Glutamatergic neuron (in vitro differentiated cells): ENCODE data around the gene NRG4. TPM values are rescaled to one million over a fixed set of nuclear protein-coding genes. Genes with fewer than 3 reads are reported as not detected.

ENCODE experiments used
- DNase-seq: peaks from one replicate; pipeline ENCODE4 v3.0.0; 2022
- H3K27ac Mint-ChIP-seq: one replicate; pipeline ENCODE4 v1.8.0; 2020; ENCODE audit warnings: mild to moderate bottlenecking, mixed read lengths, inconsistent platforms; ENCODE audit not compliant: unreplicated experiment
- H3K27me3 Mint-ChIP-seq: one replicate; pipeline ENCODE4 v1.8.0; 2020; ENCODE audit warnings: mild to moderate bottlenecking, moderate library complexity, mixed read lengths, inconsistent platforms; ENCODE audit not compliant: unreplicated experiment
- H3K36me3 Mint-ChIP-seq: one replicate; pipeline ENCODE4 v1.8.0; 2020; ENCODE audit warnings: mild to moderate bottlenecking, mixed read lengths, inconsistent platforms; ENCODE audit not compliant: unreplicated experiment
- H3K4me1 Mint-ChIP-seq: one replicate; pipeline ENCODE4 v1.8.0; 2020; ENCODE audit warnings: mild to moderate bottlenecking, low read depth, mixed read lengths, inconsistent platforms; ENCODE audit not compliant: unreplicated experiment
- H3K4me3 Mint-ChIP-seq: one replicate; pipeline ENCODE4 v1.8.0; 2020; ENCODE audit warnings: mild to moderate bottlenecking, mixed read lengths, inconsistent platforms; ENCODE audit not compliant: unreplicated experiment
- H3K9me3 Mint-ChIP-seq: one replicate; pipeline ENCODE4 v1.8.0; 2020; ENCODE audit warnings: mild to moderate bottlenecking, moderate library complexity, mixed read lengths, inconsistent platforms; ENCODE audit not compliant: unreplicated experiment
- total RNA-seq: library from RNA; stranded (reverse); fragmentation: NEBNext Ultra II Directional; extraction: Animal tissue kit (Norgen Biotek cat#: 25700); gene quantifications from one replicate; pipeline ENCODE4 v1.2.1, GENCODE V29; 2021; ENCODE audit not compliant: unreplicated experiment
- TF ChIP-seq, protein P1 (sequence below): fragments of 200-600 bp; sonication (generic); IDR thresholded peaks from one replicate; pipeline ENCODE4 v1.5.0; 2021; ENCODE audit not compliant: partially characterized antibody, unreplicated experiment

Gene NRG4
- total RNA-seq, 1 donor from 2014 or later: not detected

DNA sequence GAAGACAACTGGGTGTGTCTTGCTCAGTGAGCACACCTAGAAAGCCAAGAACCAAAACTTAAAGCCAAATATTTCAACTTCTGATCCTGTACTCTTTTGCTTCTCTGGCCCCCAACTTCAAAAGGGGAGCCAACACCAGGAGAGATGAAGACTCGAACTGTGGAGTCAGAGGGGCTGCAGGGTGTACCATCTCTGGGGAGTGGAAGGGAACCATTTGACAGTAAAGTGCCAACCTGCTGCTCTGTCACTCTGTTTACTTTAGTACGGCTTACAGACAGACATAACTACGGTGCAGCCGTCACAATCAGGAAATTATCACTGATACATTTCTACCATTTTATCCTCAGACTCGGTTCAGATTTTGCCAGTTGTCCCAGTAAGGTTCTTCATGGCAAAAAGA lies 107.0 kb downstream of the NRG4 start:
- TF ChIP-seq, protein P1, sequence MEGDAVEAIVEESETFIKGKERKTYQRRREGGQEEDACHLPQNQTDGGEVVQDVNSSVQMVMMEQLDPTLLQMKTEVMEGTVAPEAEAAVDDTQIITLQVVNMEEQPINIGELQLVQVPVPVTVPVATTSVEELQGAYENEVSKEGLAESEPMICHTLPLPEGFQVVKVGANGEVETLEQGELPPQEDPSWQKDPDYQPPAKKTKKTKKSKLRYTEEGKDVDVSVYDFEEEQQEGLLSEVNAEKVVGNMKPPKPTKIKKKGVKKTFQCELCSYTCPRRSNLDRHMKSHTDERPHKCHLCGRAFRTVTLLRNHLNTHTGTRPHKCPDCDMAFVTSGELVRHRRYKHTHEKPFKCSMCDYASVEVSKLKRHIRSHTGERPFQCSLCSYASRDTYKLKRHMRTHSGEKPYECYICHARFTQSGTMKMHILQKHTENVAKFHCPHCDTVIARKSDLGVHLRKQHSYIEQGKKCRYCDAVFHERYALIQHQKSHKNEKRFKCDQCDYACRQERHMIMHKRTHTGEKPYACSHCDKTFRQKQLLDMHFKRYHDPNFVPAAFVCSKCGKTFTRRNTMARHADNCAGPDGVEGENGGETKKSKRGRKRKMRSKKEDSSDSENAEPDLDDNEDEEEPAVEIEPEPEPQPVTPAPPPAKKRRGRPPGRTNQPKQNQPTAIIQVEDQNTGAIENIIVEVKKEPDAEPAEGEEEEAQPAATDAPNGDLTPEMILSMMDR: no peak
- Mint-ChIP-seq H3K4me1 (peaks cover 29% of the 10 kb centered on the region), H3K27ac (peak overlapping the region; percentile 88)

DNA sequence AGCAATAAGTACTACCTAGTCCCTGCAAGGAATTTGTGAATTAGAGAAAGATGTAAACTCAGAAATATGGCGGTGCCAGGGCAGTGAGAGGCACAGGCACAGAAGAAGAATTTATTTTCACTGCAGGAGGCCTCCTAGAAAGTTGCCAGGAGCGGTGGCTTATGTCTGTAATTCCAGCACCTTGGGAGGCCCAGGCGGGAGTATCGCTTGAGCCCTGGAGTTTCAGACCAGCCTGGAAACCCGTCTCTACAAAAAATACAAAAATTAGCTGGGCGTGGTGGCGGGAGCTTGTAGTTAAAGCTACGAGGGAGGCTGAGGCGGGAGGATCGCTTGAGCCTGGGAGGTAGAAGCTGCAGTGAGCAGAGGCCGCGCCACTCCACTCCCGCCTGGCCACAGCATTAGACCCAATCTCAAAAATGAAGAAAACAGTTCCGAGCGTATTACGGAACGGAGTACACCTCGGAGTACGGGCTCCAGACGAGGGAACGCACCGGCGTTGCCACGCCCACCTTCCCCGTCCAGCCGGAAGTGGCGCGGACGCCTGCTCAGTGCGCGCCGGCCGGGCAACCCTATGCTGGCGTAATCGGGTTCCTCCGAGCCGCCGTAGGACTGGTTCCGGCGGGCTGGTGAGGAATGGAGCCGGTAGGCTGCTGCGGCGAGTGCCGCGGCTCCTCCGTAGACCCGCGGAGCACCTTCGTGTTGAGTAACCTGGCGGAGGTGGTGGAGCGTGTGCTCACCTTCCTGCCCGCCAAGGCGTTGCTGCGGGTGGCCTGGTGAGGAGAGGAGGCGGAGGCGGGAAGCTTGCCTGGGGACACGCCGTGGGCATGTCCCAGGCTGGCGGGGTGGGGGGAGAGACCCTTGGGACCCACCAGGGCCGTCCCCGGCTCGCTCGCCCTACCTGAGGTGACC lies 108.6 kb downstream of the NRG4 start, which contains the start of gene FBXO22:
Gene FBXO22, plus strand, starts transcription at position 548 of the 909 bp plus-strand sequence. Its CDS starts 86 bp downstream, at position 634.
- Mint-ChIP-seq H3K27me3 (peaks cover 12% of the 10 kb centered on the region), H3K27ac (peak within 1 kb of the TSS; percentile 97), H3K4me1 (peaks cover 27% of the 10 kb centered on the region), H3K9me3 (peaks cover 23% of the 10 kb centered on the region), H3K4me3 (peak within 1 kb of the TSS; percentile 94), H3K36me3 (no peaks in the 10 kb centered on the region)
- peak; percentile 95 for DNase-seq
- TF ChIP-seq, protein P1: no peak

More for the DNA sequence above, 107.0 kb downstream of the NRG4 start:
- peaks cover 13% of the 10 kb centered on the region for H3K27me3 Mint-ChIP-seq
- peak overlapping the region; percentile 94 for H3K4me3 Mint-ChIP-seq
- H3K9me3 Mint-ChIP-seq: peaks cover 23% of the 10 kb centered on the region
- peaks cover 5% of the 10 kb centered on the region for H3K36me3 Mint-ChIP-seq
- DNase-seq: no peak

DNA sequence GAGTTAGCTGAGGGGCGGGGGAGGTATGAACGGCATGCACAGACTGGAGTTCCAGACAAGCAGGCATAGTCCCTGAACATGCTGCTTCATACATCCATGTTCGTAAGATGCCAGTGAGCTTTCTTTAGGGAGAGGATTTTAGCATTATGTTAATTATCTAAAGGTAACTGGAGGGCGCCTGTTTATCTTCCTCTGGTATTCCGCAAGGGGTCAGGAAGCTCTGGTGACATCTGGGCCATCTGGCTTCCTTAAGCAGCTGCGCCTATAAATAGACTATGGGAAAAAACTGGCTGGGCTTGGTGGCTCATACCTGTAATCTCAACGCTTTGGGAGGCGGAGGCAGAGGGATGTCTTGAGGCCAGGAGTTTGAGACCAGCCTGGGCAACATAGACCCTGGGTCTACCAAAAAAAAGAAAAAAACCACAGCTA lies 110.1 kb downstream of the NRG4 start:
- peak overlapping the region; percentile 99 for H3K27ac Mint-ChIP-seq
- H3K36me3 Mint-ChIP-seq: no peaks in the 10 kb centered on the region
- H3K4me1 Mint-ChIP-seq: peaks cover 27% of the 10 kb centered on the region
- peaks cover 12% of the 10 kb centered on the region for H3K27me3 Mint-ChIP-seq
- DNase-seq: peak; percentile 52
- peak overlapping the region; percentile 89 for H3K4me3 Mint-ChIP-seq
- TF ChIP-seq, protein P1: no peak
- H3K9me3 Mint-ChIP-seq: peaks cover 23% of the 10 kb centered on the region

DNA sequence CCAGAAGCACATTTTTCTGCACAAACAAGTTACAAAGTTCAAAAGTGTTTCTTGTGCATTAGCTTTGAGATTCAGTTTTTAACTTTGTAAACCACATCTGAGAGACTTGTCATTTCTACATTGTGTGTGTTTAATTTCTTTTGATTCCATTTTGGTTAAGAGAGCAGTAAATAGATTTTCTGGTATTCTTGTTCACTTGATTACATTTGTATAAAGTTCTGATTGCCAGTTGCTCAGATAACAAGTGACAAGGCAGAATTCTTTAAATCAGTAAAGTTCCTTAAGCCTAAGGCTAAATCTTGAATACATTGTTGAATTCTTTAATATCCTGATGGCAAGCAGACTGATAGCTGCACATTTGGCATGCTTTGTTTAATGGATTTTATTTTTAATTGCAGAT lies 111.6 kb downstream of the NRG4 start:
- peaks cover 12% of the 10 kb centered on the region for H3K27me3 Mint-ChIP-seq
- no peaks in the 10 kb centered on the region for H3K36me3 Mint-ChIP-seq
- no peak for DNase-seq
- TF ChIP-seq, protein P1: no peak
- H3K4me3 Mint-ChIP-seq: no peak overlapping the region
- H3K27ac Mint-ChIP-seq: no peak overlapping the region
- H3K9me3 Mint-ChIP-seq: peaks cover 23% of the 10 kb centered on the region
- H3K4me1 Mint-ChIP-seq: peaks cover 26% of the 10 kb centered on the region

DNA sequence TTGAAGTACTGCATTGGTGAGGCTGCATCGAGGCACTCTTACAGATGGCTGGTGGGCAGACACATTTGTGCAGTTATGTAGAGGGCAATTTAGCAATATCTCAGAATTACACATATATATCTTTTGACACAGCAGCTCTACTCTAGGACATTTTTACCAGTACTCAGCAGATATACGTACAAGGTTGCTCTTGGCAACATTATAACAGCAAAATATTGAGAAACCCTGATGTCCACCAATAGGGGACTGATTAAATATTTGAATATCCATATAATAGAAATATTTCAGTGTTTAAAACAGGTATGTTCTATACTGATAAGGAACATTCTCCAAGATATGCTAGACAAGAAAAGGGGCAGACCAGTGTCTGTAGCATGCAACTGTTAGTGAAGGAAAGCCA lies 116.5 kb downstream of the NRG4 start:
- DNase-seq: no peak
- no peak overlapping the region for H3K27ac Mint-ChIP-seq
- no peaks in the 10 kb centered on the region for H3K9me3 Mint-ChIP-seq
- no peaks in the 10 kb centered on the region for H3K36me3 Mint-ChIP-seq
- H3K4me1 Mint-ChIP-seq: no peaks in the 10 kb centered on the region
- H3K4me3 Mint-ChIP-seq: no peak overlapping the region
- TF ChIP-seq, protein P1: no peak
- no peaks in the 10 kb centered on the region for H3K27me3 Mint-ChIP-seq
